ENCODE data around the gene TGM1.

GRCh38 chr14:24278424-24278823 lies 15.4 kb upstream of the TGM1 start:
- no peak for TF ChIP-seq CTCF (tag by site-specific recombination; IDR thresholded peaks at IDR 0.05)
- no peak for TF ChIP-seq ZBTB48 (tag by site-specific recombination; IDR thresholded peaks at IDR 0.05)
- TF ChIP-seq ZNF792 (tag by site-specific recombination; IDR thresholded peaks at IDR 0.05) = no peak
- TF ChIP-seq ZFP41 (tag by site-specific recombination; IDR thresholded peaks at IDR 0.05; ENCODE audit: borderline replicate concordance) = no peak

Data from HEK293 (cell line).